Activated CD4-positive, alpha-beta memory T cell treated with anti-CD3 and anti-CD28 coated beads for 36 hours (primary cell): ENCODE data around the gene ANKRD61. TPM values are rescaled to one million over a fixed set of nuclear protein-coding genes. Genes with fewer than 3 reads are reported as not detected.
A peak's percentile ranks its signal among the peaks of the same experiment; 100 is the strongest.
"Not testable (repeated sequence)": the region's sequence is repeated elsewhere in the genome, so short reads cannot be mapped to it uniquely, and the experiment has no call there.

Source experiments
- CTCF ChIA-PET: fragments of 350-600 bp; sonication (Branson Sonifier 250); formaldehyde crosslinking; loops from one replicate; lab custom pipeline; 2021; ENCODE audit warnings: antibody characterized with exemption, inconsistent platforms; lab: Charles Lee
- POLR2A ChIA-PET: fragments of 350-600 bp; sonication (Branson Sonifier 250); formaldehyde crosslinking; loops from one replicate; lab custom pipeline; 2021; ENCODE audit warnings: antibody characterized with exemption; lab: Charles Lee
- DNase-seq: peaks from one replicate; pipeline ENCODE4 v3.0.0-alpha.2; 2020
- H3K27ac Mint-ChIP-seq: one replicate; pipeline ENCODE4 v1.8.0; 2021; ENCODE audit warnings: mixed read lengths
- H3K27me3 Mint-ChIP-seq: one replicate; pipeline ENCODE4 v1.8.0; 2021; ENCODE audit warnings: mixed read lengths
- H3K36me3 Mint-ChIP-seq: one replicate; pipeline ENCODE4 v1.8.0; 2021; ENCODE audit warnings: mixed read lengths
- H3K4me1 Mint-ChIP-seq: one replicate; pipeline ENCODE4 v1.8.0; 2021; ENCODE audit warnings: low read depth, mixed read lengths
- H3K4me3 Mint-ChIP-seq: one replicate; pipeline ENCODE4 v1.8.0; 2021; ENCODE audit warnings: mild to moderate bottlenecking, mixed read lengths
- H3K9me3 Mint-ChIP-seq: one replicate; pipeline ENCODE4 v1.8.0; 2021; ENCODE audit warnings: mixed read lengths
- intact Hi-C: fragments of 100-400 bp; cut with micrococcal nuclease; formaldehyde crosslinking; loops from one replicate; pipeline ENCODE4 v1.15.1; 2023
- total RNA-seq, 2 experiments: library from RNA; stranded (reverse); gene quantifications; one replicate each; pipeline ENCODE4 v1.2.3, GENCODE V29; 2021

Gene ANKRD61
- total RNA-seq, result under 1 TPM; 0.17 to 0.33 TPM

GRCh38 chr7:6030988-6031387 is at the start of gene ANKRD61:
ANKRD61 (plus strand) TSS chr7:6031376; CDS start chr7:6031376, 0 bp downstream.
- H3K27ac Mint-ChIP-seq, result peak within 1 kb of the TSS; percentile 44
- ChIA-PET CTCF (no interaction called here), POLR2A (no interaction called here)
- peaks cover 44% of the 10 kb centered on the region for H3K36me3 Mint-ChIP-seq
- H3K27me3 Mint-ChIP-seq, result no peaks in the 10 kb centered on the region
- no peak for DNase-seq
- no peak within 1 kb of the TSS for H3K4me3 Mint-ChIP-seq
- intact Hi-C loops, result no loop called here
- H3K9me3 Mint-ChIP-seq, result no peaks in the 10 kb centered on the region
- H3K4me1 Mint-ChIP-seq, result peaks cover 14% of the 10 kb centered on the region

DNA sequence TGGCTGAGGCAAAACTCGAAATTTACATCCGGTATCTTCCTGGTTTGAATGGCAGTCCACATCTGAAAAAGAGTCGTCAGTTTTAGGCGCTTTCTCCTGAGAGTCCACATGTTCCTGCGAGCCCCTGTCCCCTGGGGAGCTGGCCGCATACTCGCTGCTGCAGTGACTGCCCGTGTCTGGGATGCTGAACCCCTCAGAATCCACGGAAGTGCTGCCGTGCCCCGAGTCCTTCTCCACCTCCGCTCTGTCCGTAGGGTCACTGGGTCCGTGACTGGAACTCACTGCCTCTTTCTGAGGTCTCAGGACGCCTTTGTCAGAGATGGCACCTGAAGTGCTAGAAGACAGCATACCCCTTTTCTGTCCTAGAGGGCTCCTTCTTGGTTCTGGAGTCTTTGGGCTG is 44.1 kb upstream of the ANKRD61 start:
- POLR2A ChIA-PET, H3K9me3 Mint-ChIP-seq, intact Hi-C loops, H3K27ac Mint-ChIP-seq, H3K27me3 Mint-ChIP-seq, H3K4me1 Mint-ChIP-seq, H3K4me3 Mint-ChIP-seq, DNase-seq: not testable (repeated sequence)
- peaks cover 19% of the 10 kb centered on the region for H3K36me3 Mint-ChIP-seq
- CTCF ChIA-PET, result interaction anchor here (1.0 kb wide), 1 partner anchor 120 kb away, joined by 3 read pairs; no protein-coding TSS in a partner anchor

GRCh38 chr7:5997210-5997808 is 33.9 kb upstream of the ANKRD61 start:
- DNase-seq, result peak; percentile 39
- H3K36me3 Mint-ChIP-seq, result peaks cover 24% of the 10 kb centered on the region
- H3K27ac Mint-ChIP-seq, result no peak overlapping the region
- intact Hi-C loops, result no loop called here
- no peaks in the 10 kb centered on the region for H3K9me3 Mint-ChIP-seq
- no peaks in the 10 kb centered on the region for H3K4me1 Mint-ChIP-seq
- POLR2A ChIA-PET, result interaction anchor here (0.6 to 1.0 kb wide), 2 partner anchors 12 to 271 kb away, joined by 5 to 6 read pairs; partner anchors contain the start of gene AIMP2
- CTCF ChIA-PET, result interaction anchor here (0.6 to 2.3 kb wide), 10 partner anchors 11 to 381 kb away, joined by 3 to 18 read pairs (median 3); partner anchors contain the start of genes AIMP2 and PMS2
- H3K27me3 Mint-ChIP-seq, result no peaks in the 10 kb centered on the region
- H3K4me3 Mint-ChIP-seq, result no peak overlapping the region

- Mint-ChIP-seq H3K27me3 (no peaks in the 10 kb centered on the region), H3K9me3 (no peaks in the 10 kb centered on the region), H3K4me1 (peaks cover 35% of the 10 kb centered on the region), H3K36me3 (peaks cover 8% of the 10 kb centered on the region), H3K4me3 (peak overlapping the region; percentile 60), H3K27ac (no peak overlapping the region)
- DNase-seq, result no peak
- CTCF ChIA-PET, result interaction anchor here (1.9 kb wide), 1 partner anchor 99 kb away, joined by 4 read pairs; no protein-coding TSS in a partner anchor
- POLR2A ChIA-PET, result no interaction called here
- intact Hi-C loops, result loop anchor here (5.0 to 10.0 kb wide), 2 partner anchors 153 to 315 kb away; no protein-coding TSS in a partner anchor
Observed at GRCh38 chr7:6007386-6007785, 23.8 kb upstream of the ANKRD61 start.

- not testable (repeated sequence) for H3K36me3 Mint-ChIP-seq, H3K9me3 Mint-ChIP-seq, H3K27me3 Mint-ChIP-seq, H3K27ac Mint-ChIP-seq
- ChIA-PET CTCF (interaction anchor here (0.6 to 1.9 kb wide), 3 partner anchors 11 to 99 kb away, joined by 3 to 4 read pairs (median 3); no protein-coding TSS in a partner anchor), POLR2A (interaction anchor here (1.0 to 2.0 kb wide), 3 partner anchors 19 to 98 kb away, joined by 4 to 6 read pairs (median 4); no protein-coding TSS in a partner anchor)
- Mint-ChIP-seq H3K4me3 (peak overlapping the region; percentile 85), H3K4me1 (peaks cover 41% of the 10 kb centered on the region)
- DNase-seq, result peak; percentile 11
- intact Hi-C loops, result loop anchor here (5.0 to 10.0 kb wide), 2 partner anchors 153 to 314 kb away; no protein-coding TSS in a partner anchor
Observed at GRCh38 chr7:6007835-6008590, 23.2 kb upstream of the ANKRD61 start.

GRCh38 chr7:6008668-6009611 is 22.2 kb upstream of the ANKRD61 start, which contains the start of the genes AIMP2 and PMS2:
AIMP2 (plus strand) TSS chr7:6009272; CDS start chr7:6009364, 92 bp downstream.
PMS2 (minus strand) TSS chr7:6009049; CDS start chr7:6009019, 30 bp downstream.
- Mint-ChIP-seq H3K27ac (peak within 1 kb of the TSS; percentile 92), H3K9me3 (no peaks in the 10 kb centered on the region), H3K36me3 (peaks cover 7% of the 10 kb centered on the region), H3K4me3 (peak within 1 kb of the TSS; percentile 85), H3K27me3 (no peaks in the 10 kb centered on the region), H3K4me1 (peaks cover 41% of the 10 kb centered on the region)
- peak; percentile 99 for DNase-seq
- ChIA-PET POLR2A (interaction anchor here (0.8 to 2.0 kb wide), 4 partner anchors 12 to 97 kb away, joined by 4 to 6 read pairs (median 5); no protein-coding TSS in a partner anchor), CTCF (interaction anchor here (0.6 to 1.9 kb wide), 8 partner anchors 11 to 341 kb away, joined by 3 to 6 read pairs (median 3); no protein-coding TSS in a partner anchor)
- intact Hi-C loops, result loop anchor here (5.0 to 10.0 kb wide), 2 partner anchors 154 to 313 kb away; no protein-coding TSS in a partner anchor

- H3K9me3 Mint-ChIP-seq, POLR2A ChIA-PET, DNase-seq, H3K27me3 Mint-ChIP-seq: not testable (repeated sequence)
- peaks cover 47% of the 10 kb centered on the region for H3K4me1 Mint-ChIP-seq
- H3K27ac Mint-ChIP-seq, result peak overlapping the region; percentile 92
- H3K36me3 Mint-ChIP-seq, result peaks cover 14% of the 10 kb centered on the region
- CTCF ChIA-PET, result interaction anchor here (1.0 to 1.6 kb wide), 2 partner anchors 96 to 183 kb away, joined by 3 to 4 read pairs; no protein-coding TSS in a partner anchor
- H3K4me3 Mint-ChIP-seq, result peak overlapping the region; percentile 85
- intact Hi-C loops, result loop anchor here (2.0 kb wide), 1 partner anchor 424 kb away; no protein-coding TSS in a partner anchor
Observed at GRCh38 chr7:6010370-6010769, 20.8 kb upstream of the ANKRD61 start.

DNA sequence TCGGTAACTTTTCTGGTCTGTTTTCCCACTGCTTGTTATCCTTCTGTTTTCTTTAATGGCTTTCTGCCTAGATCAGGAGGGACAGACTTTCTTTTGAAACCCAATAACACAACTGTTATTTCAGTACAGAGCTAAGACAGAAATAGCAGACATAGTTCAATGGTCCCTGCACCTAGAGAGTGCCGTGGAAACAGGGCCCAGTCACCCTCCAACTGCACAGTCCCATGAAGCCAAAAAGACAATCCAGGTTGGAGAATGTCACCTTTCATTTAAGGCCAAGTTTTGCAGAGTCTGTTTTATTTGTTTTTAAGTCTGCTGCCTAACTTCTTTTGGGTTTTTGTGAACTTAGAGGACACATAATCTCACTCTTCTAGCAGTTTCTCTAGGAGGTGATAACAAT is 19.6 kb upstream of the ANKRD61 start:
- peak overlapping the region; percentile 33 for H3K27ac Mint-ChIP-seq
- POLR2A ChIA-PET, result no interaction called here
- H3K36me3 Mint-ChIP-seq, result peaks cover 23% of the 10 kb centered on the region
- DNase-seq, result no peak
- H3K4me3 Mint-ChIP-seq, result no peak overlapping the region
- no peaks in the 10 kb centered on the region for H3K9me3 Mint-ChIP-seq
- intact Hi-C loops, result loop anchor here (2.0 kb wide), 1 partner anchor 423 kb away; no protein-coding TSS in a partner anchor
- no peaks in the 10 kb centered on the region for H3K27me3 Mint-ChIP-seq
- CTCF ChIA-PET, result no interaction called here
- H3K4me1 Mint-ChIP-seq, result peaks cover 58% of the 10 kb centered on the region

DNA sequence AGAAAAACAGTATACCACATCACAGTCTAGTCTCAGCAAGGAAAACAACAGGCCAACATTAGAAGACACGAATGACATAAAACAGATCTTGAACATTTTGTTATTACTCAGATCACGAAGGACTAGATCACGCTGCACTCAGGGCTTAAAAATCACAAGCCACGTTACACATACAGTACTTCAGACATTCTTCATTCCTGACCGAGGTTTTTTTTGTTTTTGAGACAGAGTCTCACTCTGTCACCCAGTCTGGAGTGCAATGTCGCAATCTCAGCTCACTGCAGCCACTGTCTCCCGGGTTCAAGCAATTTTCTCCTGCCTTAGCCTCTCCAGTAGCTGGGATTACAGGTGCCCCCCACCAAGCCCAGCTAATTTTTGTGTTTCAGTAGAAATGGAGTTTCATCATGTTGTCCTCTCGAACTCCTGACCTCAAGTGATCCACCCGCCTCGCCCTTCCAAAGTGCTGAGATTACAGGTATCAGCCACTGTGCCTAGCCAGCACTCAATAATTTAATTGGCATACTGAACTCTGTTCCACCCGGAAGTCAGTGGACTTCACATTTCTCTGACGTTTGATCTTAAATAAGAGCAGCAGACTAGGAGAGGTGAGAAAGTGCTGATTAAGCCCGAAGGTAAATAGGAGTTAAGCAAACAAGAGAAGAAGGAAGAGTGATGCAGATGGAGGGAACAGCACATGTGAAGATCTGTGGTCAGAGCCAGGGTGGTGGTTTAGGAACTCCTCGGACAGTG is 18.6 kb upstream of the ANKRD61 start:
- intact Hi-C loops, result no loop called here
- H3K36me3 Mint-ChIP-seq, result peaks cover 29% of the 10 kb centered on the region
- no peaks in the 10 kb centered on the region for H3K9me3 Mint-ChIP-seq
- POLR2A ChIA-PET, result no interaction called here
- no peaks in the 10 kb centered on the region for H3K27me3 Mint-ChIP-seq
- peak overlapping the region; percentile 53 for H3K27ac Mint-ChIP-seq
- peaks cover 52% of the 10 kb centered on the region for H3K4me1 Mint-ChIP-seq
- peak; percentile 25 for DNase-seq
- H3K4me3 Mint-ChIP-seq, result no peak overlapping the region
- CTCF ChIA-PET, result no interaction called here

- Mint-ChIP-seq H3K9me3 (no peaks in the 10 kb centered on the region), H3K36me3 (peaks cover 42% of the 10 kb centered on the region), H3K4me1 (peaks cover 37% of the 10 kb centered on the region), H3K27me3 (no peaks in the 10 kb centered on the region), H3K4me3 (no peak overlapping the region), H3K27ac (peak overlapping the region; percentile 87)
- CTCF ChIA-PET, result interaction anchor here (0.9 kb wide), 1 partner anchor 19 kb away, joined by 5 read pairs; no protein-coding TSS in a partner anchor
- intact Hi-C loops, result no loop called here
- POLR2A ChIA-PET, result interaction anchor here (1.0 to 1.1 kb wide), 2 partner anchors 8 to 9 kb away, joined by 3 to 4 read pairs; no protein-coding TSS in a partner anchor
- DNase-seq, result peak; percentile 55
Observed at GRCh38 chr7:6015917-6016652, 15.1 kb upstream of the ANKRD61 start.
